Immature natural killer cell (primary cell): ENCODE measurements around the gene PPT1. TPM values are rescaled to one million over a fixed set of nuclear protein-coding genes. Genes with fewer than 3 reads are reported as not detected.

Source experiments
- DNase-seq, 3 donors: peaks; one replicate each; pipeline ENCODE4 v3.0.0; 2022; ENCODE audit warnings: mixed read lengths in 1 of 3
- H3K27ac Mint-ChIP-seq, 6 donors: one replicate each; pipeline ENCODE4 v1.8.0; 2020; ENCODE audit warnings: mixed read lengths in 6 of 6, mild to moderate bottlenecking in 5 of 6, inconsistent platforms in 4 of 6, moderate library complexity in 3 of 6
- H3K27me3 Mint-ChIP-seq, 3 donors: one replicate each; pipeline ENCODE4 v1.8.0; 2020 to 2021; ENCODE audit warnings: low read depth in 3 of 3, mild to moderate bottlenecking in 3 of 3, mixed read lengths in 3 of 3, moderate library complexity in 3 of 3, inconsistent platforms in 1 of 3
- H3K36me3 Mint-ChIP-seq, 3 donors: one replicate each; pipeline ENCODE4 v1.8.0; 2020; ENCODE audit warnings: mixed read lengths in 3 of 3, inconsistent platforms in 2 of 3, mild to moderate bottlenecking in 2 of 3
- H3K4me1 Mint-ChIP-seq, 2 donors: one replicate each; pipeline ENCODE4 v1.8.0; 2020; ENCODE audit warnings: inconsistent platforms in 2 of 2, mild to moderate bottlenecking in 2 of 2, mixed read lengths in 2 of 2, moderate library complexity in 1 of 2
- H3K4me3 Mint-ChIP-seq, 5 donors: one replicate each; pipeline ENCODE4 v1.8.0; 2020; ENCODE audit warnings: mild to moderate bottlenecking in 5 of 5, mixed read lengths in 5 of 5, inconsistent platforms in 3 of 5, moderate library complexity in 3 of 5
- H3K9me3 Mint-ChIP-seq, 6 donors: one replicate each; pipeline ENCODE4 v1.8.0; 2020; ENCODE audit warnings: mild to moderate bottlenecking in 6 of 6, mixed read lengths in 6 of 6, inconsistent platforms in 4 of 6, moderate library complexity in 3 of 6
- polyA plus RNA-seq, 3 donors: library from polyadenylated mRNA; unstranded; fragments of 300-500 nt; fragmentation: Illumina TruSeq; gene quantifications; one replicate each; pipeline ENCODE4 v1.2.3, GENCODE V29; 2021

The PPT1 gene
- polyA plus RNA-seq, 3 donors from 2014 or later: 76.2 to 160 (median 128) TPM

DNA sequence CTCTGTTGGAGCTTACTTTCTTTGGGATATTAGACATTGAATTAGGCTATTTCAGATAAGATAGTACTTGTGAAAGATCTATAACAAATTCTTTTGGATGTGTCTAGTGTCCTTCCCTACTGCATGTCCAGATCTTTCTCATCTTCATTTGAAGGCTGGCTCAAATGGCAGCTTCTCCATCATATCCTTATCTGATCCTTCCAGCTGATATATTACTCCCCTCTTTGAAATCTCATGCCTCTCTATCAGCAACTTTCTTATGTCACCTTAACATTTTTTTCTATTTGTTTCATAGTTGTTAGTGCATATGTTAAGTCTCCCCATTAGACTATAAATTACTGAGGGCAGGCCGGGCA lies 39.0 kb downstream of the PPT1 start:
- Mint-ChIP-seq H3K9me3 (no peaks in the 10 kb centered on the region), H3K4me3 (peak overlapping the region; percentile 2 to 78 (median 74)), H3K27me3 (no peaks in the 10 kb centered on the region), H3K27ac (peak overlapping the region; percentile 75 to 95 (median 90)), H3K4me1 (peaks cover 95 to 97% of the 10 kb centered on the region in 2 donors), H3K36me3 (peaks cover 0 to 18% (median 15%) of the 10 kb centered on the region in 3 donors)
- DNase-seq: no peak

DNA sequence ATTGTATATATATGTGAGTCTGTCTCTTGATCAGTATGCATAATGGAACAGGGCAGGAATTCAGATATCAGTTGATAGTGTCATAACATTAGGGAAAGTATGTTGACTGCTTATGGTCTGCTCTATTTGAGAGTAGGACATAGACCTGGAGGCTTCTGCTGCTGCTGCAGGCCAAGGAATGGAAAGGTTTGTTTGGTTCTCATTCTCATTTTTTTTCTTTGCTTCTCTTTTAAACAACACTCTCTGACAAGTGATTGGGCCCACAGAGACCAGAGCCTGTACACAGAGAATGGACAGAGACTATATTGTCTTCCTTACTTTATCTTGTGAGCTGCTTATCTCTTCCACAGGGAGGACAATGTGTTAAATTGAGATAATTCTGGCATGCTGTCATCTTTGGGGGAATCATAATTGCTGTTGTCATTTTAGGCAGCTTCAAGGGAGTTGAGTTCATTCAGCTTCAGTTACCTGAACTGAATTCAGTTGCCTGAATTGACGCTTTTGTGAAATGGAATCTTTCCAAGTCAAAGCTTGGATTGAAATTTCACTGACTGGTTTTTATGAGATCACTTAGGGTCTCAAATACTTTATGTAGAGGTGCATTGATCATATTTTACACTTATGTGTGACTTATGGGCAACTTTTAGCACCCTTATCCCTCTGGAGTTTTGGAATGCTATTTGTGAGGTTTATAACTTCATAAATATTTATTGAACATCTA lies 39.6 kb downstream of the PPT1 start:
- peaks cover 95 to 99% of the 10 kb centered on the region in 2 donors for H3K4me1 Mint-ChIP-seq
- H3K27ac Mint-ChIP-seq: peak overlapping the region; percentile 75 to 95 (median 90)
- H3K36me3 Mint-ChIP-seq: peaks cover 0 to 18% (median 15%) of the 10 kb centered on the region in 3 donors
- peak overlapping the region; percentile 27 to 78 (median 74) for H3K4me3 Mint-ChIP-seq
- DNase-seq: no peak
- H3K9me3 Mint-ChIP-seq: no peaks in the 10 kb centered on the region
- no peaks in the 10 kb centered on the region for H3K27me3 Mint-ChIP-seq

DNA sequence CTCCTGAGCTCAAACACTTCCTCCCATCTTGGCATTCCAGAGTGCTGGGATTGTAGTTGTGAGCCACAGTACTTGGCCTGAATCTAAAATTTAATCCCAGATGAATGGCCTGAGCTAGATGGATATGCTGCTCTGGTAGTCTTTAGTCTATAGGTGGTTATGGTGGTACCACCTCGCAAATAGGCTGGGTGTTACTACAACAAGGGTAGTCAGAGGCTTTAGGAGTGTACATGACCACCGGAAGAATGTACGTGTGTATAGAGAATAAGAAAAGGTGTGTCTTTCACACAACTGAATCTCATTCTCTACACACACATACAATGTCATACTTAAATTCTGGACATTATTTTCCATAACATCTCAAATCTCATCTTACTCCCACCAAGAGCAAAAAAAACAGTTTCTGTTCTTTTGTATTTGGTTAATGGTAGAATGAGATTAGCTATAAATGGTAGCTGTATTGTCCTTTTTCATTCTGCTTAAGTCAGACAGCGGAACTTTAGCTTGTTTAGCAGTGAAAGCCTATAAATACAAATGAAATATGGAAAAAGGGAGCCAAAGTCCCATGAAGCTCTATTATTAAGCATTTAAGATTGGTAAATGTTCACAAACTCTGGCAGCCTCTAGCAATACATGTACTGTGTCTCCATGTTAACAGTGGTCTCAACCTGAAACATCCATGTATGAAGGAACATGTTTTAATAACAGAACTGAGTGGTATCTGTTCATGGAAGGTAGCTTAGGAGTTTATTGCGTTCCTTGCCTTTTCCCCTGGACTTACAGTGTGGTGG lies 40.3 kb downstream of the PPT1 start:
- H3K27me3 Mint-ChIP-seq: no peaks in the 10 kb centered on the region
- peak overlapping the region; percentile 27 to 78 (median 74) for H3K4me3 Mint-ChIP-seq
- H3K27ac Mint-ChIP-seq: peak overlapping the region; percentile 75 to 95 (median 92)
- DNase-seq: no peak
- H3K36me3 Mint-ChIP-seq: peaks cover 0 to 16% (median 10%) of the 10 kb centered on the region in 3 donors
- no peaks in the 10 kb centered on the region for H3K9me3 Mint-ChIP-seq
- H3K4me1 Mint-ChIP-seq: peaks cover 95 to 100% of the 10 kb centered on the region in 2 donors

DNA sequence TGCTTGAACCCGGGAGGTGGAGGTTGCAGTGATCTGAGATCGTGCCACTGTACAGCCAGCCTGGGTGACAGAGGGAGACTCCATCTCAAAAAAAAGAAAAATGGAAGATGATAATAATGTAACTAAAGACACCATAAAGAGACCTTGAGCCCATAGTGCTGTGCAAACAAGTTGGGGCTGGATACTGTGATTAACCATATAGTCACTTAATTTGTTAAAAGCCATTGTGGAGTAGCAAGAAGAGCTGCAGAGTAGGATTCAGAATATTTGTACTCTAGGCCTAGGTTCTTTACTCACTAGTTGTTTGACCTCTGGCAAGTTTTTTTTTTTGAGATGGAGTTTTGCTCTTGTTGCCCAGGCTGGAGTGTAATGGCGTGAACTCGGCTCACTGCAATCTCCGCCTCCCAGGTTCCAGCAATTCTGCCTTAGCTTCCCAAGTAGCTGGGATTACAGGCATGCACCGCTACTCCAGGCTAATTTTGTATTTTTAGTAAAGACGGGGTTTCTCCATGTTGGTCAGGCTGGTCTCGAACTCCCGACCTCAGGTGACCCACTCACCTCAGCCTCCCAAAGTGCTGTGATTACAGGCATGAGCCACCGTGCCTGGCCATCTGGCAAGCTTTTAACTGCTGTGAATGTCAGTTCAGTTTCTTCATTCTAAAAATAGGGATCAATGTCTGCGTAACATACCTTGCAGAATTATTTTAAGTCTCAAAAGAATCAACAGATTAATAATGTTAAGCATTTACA lies 43.7 kb downstream of the PPT1 start:
- H3K27ac Mint-ChIP-seq: peak overlapping the region; percentile 66 to 82 (median 78)
- H3K27me3 Mint-ChIP-seq: no peaks in the 10 kb centered on the region
- DNase-seq: no peak
- peaks cover 92 to 98% of the 10 kb centered on the region in 2 donors for H3K4me1 Mint-ChIP-seq
- no peaks in the 10 kb centered on the region for H3K9me3 Mint-ChIP-seq
- peaks cover 5 to 15% (median 9%) of the 10 kb centered on the region in 3 donors for H3K36me3 Mint-ChIP-seq
- H3K4me3 Mint-ChIP-seq: peak overlapping the region in 4 of 5 donors; percentile 24 to 51 (median 46)

DNA sequence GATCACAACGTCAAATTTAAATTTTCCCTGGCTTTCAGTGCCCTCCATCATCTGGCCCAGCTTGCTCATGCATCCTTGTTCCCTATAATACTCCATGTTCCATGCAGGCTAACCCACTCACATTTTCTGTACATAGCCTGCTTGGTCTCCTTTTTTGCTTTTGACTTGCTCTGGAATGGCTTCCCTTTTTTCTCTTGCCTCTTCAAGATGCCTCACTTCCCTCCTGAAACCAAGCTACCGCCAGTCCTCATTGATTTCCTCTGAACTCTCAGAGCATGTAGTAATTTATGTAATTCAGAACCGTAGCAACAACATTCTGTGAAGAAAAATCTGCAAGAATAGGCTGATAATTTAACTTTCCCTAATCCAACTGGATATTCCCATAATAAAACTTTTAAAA lies 46.2 kb downstream of the PPT1 start:
- DNase-seq: no peak
- no peaks in the 10 kb centered on the region for H3K27me3 Mint-ChIP-seq
- H3K4me1 Mint-ChIP-seq: peaks cover 90 to 95% of the 10 kb centered on the region in 2 donors
- no peaks in the 10 kb centered on the region for H3K9me3 Mint-ChIP-seq
- H3K36me3 Mint-ChIP-seq: peaks cover 5 to 15% (median 13%) of the 10 kb centered on the region in 3 donors
- peak overlapping the region in 4 of 5 donors; percentile 5 to 60 (median 32) for H3K4me3 Mint-ChIP-seq
- peak overlapping the region; percentile 55 to 90 (median 84) for H3K27ac Mint-ChIP-seq

DNA sequence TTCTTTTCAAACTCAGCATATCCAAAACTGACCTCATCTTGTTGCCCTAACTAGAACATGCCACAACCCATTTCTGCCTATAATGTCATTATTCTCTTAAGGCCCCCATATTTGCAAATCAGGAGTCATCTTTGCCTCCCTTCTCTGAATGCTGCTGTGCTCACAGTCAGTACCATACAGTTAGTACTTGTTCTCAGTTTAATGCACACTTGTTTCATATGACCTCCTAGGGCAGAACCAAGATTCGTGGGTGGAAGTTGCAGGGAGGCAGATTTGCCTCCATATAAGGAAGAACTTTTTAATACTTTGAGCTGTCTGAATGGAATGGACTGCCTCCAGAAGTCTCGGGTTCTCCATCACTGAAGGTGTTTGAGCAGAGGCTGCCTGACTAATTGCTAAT lies 47.3 kb downstream of the PPT1 start:
- Mint-ChIP-seq H3K9me3 (no peaks in the 10 kb centered on the region), H3K36me3 (peaks cover 5 to 15% (median 13%) of the 10 kb centered on the region in 3 donors), H3K4me1 (peaks cover 90 to 95% of the 10 kb centered on the region in 2 donors), H3K27ac (peak overlapping the region; percentile 64 to 93 (median 76)), H3K4me3 (peak overlapping the region; percentile 14 to 76 (median 19)), H3K27me3 (no peaks in the 10 kb centered on the region)
- DNase-seq: no peak

DNA sequence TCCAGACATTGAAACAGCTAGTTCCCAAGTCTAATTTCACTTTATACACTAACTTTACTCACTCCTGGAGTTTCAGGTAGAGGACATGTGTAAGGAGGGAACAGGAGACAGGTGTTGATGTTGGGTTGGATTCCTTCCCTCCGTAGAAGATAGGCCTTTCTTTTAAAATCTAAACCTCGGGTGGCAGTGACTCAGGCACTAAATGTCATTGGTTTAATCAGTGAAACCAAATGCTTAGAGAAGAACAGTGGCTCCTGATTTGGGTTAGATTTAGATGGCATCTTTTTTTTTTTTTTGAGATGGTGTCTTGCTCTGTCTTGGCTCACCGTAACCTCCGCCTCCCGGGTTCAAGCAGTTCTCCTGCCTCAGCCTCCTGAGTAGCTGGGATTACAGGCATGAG lies 49.3 kb downstream of the PPT1 start:
- H3K4me1 Mint-ChIP-seq: peaks cover 91 to 95% of the 10 kb centered on the region in 2 donors
- H3K9me3 Mint-ChIP-seq: no peaks in the 10 kb centered on the region
- peaks cover 8 to 17% (median 16%) of the 10 kb centered on the region in 3 donors for H3K36me3 Mint-ChIP-seq
- peak overlapping the region in 4 of 5 donors; percentile 57 to 64 (median 60) for H3K4me3 Mint-ChIP-seq
- peak overlapping the region; percentile 32 to 89 (median 67) for H3K27ac Mint-ChIP-seq
- no peak for DNase-seq
- H3K27me3 Mint-ChIP-seq: peaks cover 0 to under 1% (median 0%) of the 10 kb centered on the region in 3 donors

DNA sequence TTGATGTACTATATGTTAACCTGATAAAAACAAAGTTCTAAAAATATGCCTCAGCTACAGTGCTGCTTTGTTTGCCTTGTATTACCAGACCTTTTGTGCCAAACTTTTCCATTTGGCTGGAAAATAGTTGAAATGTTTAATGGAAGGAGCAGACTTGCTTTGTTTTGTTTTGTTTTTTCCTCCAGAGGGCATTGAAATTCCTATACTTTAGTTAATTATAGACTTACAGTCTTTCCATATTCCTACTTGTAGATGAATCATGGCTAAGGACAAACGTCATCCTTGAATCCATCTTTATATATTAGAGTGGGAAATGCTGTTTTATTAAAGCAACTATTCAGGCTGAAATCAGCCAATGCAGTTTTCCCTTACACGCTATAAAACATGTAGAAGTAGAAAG lies 49.8 kb downstream of the PPT1 start:
- H3K4me3 Mint-ChIP-seq: peak overlapping the region; percentile 46 to 64 (median 59)
- no peak for DNase-seq
- peak overlapping the region; percentile 32 to 89 (median 67) for H3K27ac Mint-ChIP-seq
- H3K9me3 Mint-ChIP-seq: no peaks in the 10 kb centered on the region
- peaks cover 0 to 1% (median 0%) of the 10 kb centered on the region in 3 donors for H3K27me3 Mint-ChIP-seq
- peaks cover 93 to 95% of the 10 kb centered on the region in 2 donors for H3K4me1 Mint-ChIP-seq
- H3K36me3 Mint-ChIP-seq: peaks cover 12 to 21% (median 20%) of the 10 kb centered on the region in 3 donors

DNA sequence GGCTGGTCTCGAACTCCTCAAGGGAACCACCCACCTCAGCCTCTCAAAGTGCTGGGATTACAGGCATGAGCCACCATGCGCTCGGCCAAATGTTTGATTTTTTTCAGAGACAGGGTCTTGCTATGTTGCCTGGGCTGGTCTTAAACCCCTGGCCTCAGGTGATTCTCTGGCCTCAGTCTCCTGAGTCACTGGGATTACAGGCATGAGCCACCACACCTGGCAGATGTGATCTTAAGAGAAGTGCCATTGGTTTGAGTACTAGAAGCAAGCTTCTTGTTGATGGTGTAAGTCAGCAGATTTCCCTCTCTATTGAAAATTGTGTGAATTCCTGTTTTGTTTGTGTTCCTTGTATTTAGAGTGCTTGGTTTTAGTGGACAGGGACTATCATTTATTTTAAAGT lies 51.3 kb downstream of the PPT1 start:
- Mint-ChIP-seq H3K27ac (peak overlapping the region; percentile 83 to 98 (median 86)), H3K36me3 (peaks cover 12 to 21% (median 21%) of the 10 kb centered on the region in 3 donors), H3K27me3 (peaks cover under 1 to 8% (median 2%) of the 10 kb centered on the region in 3 donors), H3K9me3 (no peaks in the 10 kb centered on the region), H3K4me3 (peak overlapping the region; percentile 69 to 99 (median 79)), H3K4me1 (peaks cover 89 to 94% of the 10 kb centered on the region in 2 donors)
- no peak for DNase-seq

DNA sequence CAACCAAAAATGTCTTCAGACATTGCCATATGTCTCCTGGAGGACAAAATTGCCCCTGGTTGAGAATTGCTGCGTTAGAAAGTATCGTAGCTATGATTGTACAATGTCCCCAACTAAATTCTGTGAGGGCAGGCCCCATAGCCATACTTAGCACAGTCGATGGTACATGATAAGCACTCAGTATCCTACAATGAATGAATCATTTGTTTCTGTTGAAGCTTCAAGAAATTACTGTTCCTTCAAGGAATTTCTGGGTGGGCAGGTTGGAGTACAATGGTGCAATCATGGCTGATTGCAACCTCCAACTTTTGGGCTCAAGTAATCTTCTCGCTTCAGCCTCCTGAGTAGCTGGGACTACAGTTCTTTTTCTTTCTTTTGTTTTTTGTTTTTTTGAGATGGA lies 51.9 kb downstream of the PPT1 start:
- no peak for DNase-seq
- no peaks in the 10 kb centered on the region for H3K9me3 Mint-ChIP-seq
- peaks cover 10 to 19% (median 18%) of the 10 kb centered on the region in 3 donors for H3K36me3 Mint-ChIP-seq
- peak overlapping the region; percentile 69 to 99 (median 79) for H3K4me3 Mint-ChIP-seq
- H3K4me1 Mint-ChIP-seq: peaks cover 87 to 88% of the 10 kb centered on the region in 2 donors
- H3K27me3 Mint-ChIP-seq: peaks cover 7 to 12% (median 8%) of the 10 kb centered on the region in 3 donors
- peak overlapping the region; percentile 83 to 98 (median 86) for H3K27ac Mint-ChIP-seq

DNA sequence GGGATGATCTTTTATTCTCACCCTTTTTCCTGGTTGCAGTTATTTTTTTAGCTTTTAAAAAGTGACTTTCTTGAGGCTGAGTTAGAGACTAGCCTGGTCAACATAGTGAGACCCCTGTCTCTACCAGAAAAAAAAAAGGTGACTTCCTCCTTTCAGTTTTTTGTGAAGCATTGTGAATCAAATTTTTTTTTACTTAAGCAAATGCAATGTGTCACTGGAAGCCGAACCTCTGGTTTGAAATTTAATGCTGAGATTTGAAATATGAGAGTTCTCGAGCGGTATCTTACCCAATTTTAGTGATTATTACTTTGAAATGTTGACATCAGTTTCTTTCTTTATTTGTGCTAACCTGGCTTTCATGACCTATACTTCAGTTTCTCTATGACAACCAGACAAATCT lies 52.9 kb downstream of the PPT1 start:
- no peak for DNase-seq
- H3K4me1 Mint-ChIP-seq: peaks cover 85% of the 10 kb centered on the region in 2 donors
- no peaks in the 10 kb centered on the region for H3K9me3 Mint-ChIP-seq
- H3K27ac Mint-ChIP-seq: peak overlapping the region; percentile 86 to 98 (median 95)
- peak overlapping the region; percentile 85 to 99 (median 98) for H3K4me3 Mint-ChIP-seq
- peaks cover 10 to 18% (median 13%) of the 10 kb centered on the region in 3 donors for H3K36me3 Mint-ChIP-seq
- H3K27me3 Mint-ChIP-seq: peaks cover 8 to 22% (median 13%) of the 10 kb centered on the region in 3 donors

DNA sequence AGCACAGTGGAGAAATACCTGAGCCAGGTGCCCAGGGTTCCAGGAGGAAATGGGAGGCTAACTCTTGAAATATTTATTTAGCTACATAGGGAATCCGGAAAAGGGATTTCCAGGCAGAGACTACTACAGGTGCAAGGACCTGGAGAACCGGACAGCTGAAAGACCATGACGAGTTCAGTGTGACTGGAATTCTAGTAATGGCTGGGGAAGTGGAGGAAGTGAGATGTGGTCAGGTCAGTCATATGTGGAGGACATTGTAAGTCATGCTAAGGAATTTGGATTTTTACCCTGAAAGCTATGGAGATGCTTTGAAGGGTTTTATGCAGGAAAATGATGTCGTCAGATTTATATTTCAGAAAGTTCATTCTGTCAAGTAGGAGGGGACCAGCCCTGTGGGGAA lies 54.7 kb downstream of the PPT1 start:
- H3K4me1 Mint-ChIP-seq: peaks cover 83 to 84% of the 10 kb centered on the region in 2 donors
- H3K9me3 Mint-ChIP-seq: no peaks in the 10 kb centered on the region
- peaks cover 8 to 22% (median 13%) of the 10 kb centered on the region in 3 donors for H3K27me3 Mint-ChIP-seq
- H3K27ac Mint-ChIP-seq: peak overlapping the region; percentile 86 to 99 (median 96)
- H3K36me3 Mint-ChIP-seq: peaks cover 13% of the 10 kb centered on the region in 3 donors
- peak overlapping the region; percentile 85 to 99 (median 98) for H3K4me3 Mint-ChIP-seq
- no peak for DNase-seq

DNA sequence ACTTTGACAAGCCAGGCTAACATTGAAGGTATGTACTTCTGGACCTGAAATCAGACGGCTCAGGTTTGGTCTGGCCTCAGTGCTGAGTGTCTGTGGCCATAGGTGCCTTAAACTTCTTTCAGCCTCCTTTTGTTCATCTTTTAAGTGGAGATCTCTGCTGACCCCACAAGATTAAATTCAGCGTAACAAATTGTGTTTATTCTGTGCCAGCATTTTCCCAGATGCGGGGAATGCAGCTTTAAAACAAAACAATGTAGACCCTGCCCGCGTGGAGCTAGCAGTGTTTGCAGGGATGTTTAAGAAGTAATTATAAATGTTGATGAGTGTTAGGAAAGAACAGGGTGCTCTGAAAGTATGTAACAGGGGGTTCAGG lies 55.6 kb downstream of the PPT1 start:
- H3K9me3 Mint-ChIP-seq: no peaks in the 10 kb centered on the region
- peaks cover 8 to 22% (median 13%) of the 10 kb centered on the region in 3 donors for H3K27me3 Mint-ChIP-seq
- peak overlapping the region; percentile 96 to 100 (median 98) for H3K27ac Mint-ChIP-seq
- H3K36me3 Mint-ChIP-seq: peaks cover 12 to 13% (median 13%) of the 10 kb centered on the region in 3 donors
- H3K4me3 Mint-ChIP-seq: peak overlapping the region; percentile 85 to 99 (median 98)
- DNase-seq: no peak
- peaks cover 83 to 85% of the 10 kb centered on the region in 2 donors for H3K4me1 Mint-ChIP-seq
